ENCODE results near the gene FOXB2.

The FOXB2 gene

GRCh38 chr9:77063645-77064285 is 44.3 kb downstream of the FOXB2 start:
- no peak for DNase-seq (ENCODE audit: low read depth, low spot score)

GRCh38 chr9:77066388-77066787 is 46.9 kb downstream of the FOXB2 start:
- no peak for DNase-seq (ENCODE audit: low read depth, low spot score)
